Fibroblast of peridontal ligament (primary cell): ENCODE measurements around the gene DHX58.
"Not testable (repeated sequence)": the region's sequence is repeated elsewhere in the genome, so short reads cannot be mapped to it uniquely, and the experiment has no call there.

Experiments used
- DNase-seq: peaks from one replicate; pipeline ENCODE4 v3.0.0-alpha.2; 2010; ENCODE audit errors: extremely low read depth

Gene DHX58

DNA sequence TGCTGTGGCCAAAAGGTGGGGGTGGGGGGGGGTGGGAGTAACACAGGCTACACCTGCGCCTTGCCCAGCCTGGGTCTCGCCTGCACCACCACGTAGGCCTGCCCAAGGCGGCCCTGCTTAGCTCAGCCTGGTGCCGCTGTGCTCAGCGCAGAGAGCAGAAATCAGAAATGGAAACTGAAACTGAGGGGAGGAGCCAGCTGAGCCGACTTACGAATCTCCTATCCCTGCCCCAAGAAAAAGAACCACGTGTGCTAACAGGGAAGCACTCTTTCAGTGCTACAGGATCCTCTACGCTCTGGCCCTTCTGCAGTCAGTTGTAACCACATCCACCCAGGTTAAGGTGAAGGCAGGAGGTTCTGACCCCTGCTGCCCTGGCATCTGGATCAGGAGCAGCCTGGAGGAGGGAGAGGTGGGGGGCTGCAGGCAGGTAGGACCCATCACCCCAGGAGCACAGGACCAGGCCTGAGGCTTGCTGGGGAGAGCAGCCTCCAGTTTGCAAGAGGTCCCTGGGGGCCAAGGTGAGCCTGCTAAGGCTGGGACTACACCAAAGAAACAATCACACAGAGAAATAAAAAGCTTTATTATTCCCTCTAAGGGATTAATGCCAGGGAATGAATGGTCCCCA, at the start of gene DHX58:
TSS of gene DHX58 (minus strand) at position 163 of the 625 bp plus-strand sequence. CDS start 822 bp downstream, outside the sequence.
- DNase-seq = peak; percentile 86

GRCh38 chr17:42160531-42160910, 48.0 kb upstream of the DHX58 start:
- no peak for DNase-seq

DNA sequence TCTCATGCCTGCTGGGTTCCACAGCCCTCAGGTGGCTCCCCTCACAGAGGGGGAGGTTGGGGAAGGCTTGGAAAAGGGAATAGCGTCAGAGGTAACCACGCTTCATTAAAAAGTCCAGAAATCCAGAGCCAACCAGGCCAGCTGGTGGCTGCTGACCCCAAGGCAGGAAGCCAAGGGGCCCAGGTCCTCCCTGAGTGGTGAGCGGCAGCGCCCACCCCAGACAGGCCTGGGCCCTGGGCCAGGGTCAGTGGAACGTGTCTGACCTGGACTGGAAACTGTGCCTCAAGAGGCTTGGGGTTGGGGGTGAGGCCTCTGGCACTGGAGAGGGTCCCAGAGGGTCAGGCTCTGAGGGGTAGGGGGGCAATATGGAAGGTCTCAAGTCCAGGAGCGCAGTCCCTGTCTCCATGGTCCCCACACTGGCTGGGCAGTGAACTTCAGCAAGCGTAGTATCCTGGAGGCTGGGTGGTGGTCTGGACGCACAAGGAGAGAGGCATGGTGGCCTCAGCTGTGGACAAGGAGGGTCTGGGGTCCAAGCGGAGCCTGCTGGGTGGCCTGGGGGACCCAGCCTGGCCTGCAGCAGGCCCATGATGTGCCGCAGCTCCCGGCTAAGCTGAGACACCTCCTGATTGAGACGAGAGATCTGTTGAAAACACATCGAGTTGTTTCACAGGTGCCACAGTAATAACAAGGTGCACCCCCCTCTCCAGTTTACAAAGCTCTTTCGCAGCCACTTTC, 47.4 kb upstream of the DHX58 start:
- no peak for DNase-seq

- DNase-seq = no peak
These were observed 43.1 kb upstream of the DHX58 start for GRCh38 chr17:42155614-42156045.

DNA sequence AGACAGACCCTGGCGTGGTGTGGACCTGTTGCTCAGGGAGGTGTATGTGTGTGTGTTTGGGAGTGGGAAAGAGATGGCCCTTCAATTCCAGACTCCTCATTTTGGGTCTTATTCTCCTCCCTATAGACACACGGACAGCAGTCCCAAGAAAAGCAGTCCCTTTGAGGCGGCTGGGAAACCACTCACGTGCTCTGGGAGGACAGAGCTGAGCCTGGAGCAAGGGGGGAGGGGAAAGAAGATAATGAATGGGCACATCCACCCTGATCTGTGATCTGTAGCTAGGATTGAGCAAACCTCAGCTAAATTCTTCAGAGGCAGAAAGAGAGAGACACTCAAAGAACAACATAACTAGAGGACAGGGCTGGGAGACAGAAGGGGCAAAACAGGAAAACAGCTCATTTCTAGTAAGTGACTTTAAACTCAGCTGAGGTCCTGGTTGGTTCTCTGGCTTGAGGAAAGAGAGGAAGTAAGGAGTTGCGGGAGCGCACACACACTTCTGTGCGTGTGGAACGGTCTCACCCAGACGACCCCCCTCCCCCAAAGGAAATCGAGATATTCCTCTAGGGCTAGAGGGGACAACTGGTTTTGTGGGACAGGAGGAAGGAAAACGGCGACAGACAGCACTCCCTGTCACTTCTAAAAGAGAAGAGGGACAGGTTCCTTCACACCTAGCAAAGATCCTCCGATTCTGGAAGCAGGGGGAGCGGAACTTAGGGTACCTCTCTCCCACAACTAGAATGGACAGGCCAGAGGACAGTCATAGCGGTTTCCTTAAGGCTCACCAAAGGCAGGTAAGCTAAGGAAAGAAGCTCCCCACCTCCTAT, 41.6 kb upstream of the DHX58 start:
- DNase-seq = peak; percentile 25

DNA sequence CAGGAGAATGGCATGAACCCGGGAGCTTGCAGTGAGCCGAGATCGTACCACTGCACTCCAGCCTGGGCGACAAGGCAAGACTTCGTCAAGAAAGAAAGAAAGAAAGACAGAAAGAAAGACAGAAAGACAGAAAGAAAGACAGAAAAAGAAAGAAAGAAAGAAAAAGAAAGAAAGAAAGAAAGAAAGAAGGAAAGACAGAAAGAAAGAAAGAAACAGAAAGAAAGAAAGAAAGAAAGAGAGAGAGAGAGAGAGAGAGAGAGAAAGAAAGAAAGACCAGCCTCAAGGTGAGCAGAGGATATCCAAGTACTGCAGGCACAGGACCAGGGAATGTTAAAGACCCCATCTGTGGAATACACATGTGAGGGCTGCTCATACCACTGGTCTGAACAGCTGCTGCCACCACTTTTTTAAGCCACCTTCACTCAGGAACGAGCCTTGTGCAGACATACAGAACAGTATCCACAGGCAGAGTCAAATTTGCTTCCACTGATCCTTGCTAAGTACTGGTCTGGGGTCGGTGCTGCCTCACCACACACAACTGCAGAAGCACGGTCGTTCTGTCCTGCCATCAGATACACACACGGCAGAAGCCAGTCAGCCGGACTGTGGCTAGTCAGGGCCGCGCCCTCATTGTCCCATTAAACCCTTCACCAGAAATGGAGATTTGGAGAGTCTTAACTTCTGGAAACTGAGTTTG, 34.5 kb upstream of the DHX58 start:
- no peak for DNase-seq

- DNase-seq = not testable (repeated sequence)
These were observed 30.6 kb upstream of the DHX58 start for GRCh38 chr17:42143138-42143537.

- DNase-seq = peak; percentile 78
These were observed 29.9 kb upstream of the DHX58 start for GRCh38 chr17:42142371-42142896.

DNA sequence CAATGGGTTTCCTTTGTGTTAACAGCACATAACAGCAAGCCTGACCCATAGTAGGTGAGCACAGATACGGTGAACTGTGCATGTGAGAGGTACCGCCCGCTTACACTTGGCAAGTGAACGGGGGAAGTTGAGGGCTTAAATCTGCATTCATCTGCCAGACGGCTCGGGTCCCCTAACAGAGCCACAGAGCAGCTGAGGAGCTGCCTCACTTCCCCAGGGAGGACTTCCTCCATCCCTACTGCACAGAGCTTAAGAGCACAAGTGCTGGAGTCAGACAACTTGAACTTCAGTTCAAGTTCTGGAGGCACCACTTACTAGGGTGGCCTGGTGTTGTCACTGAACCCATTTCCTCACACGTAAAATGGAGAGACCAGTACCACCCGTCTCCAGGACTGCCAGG, 28.9 kb upstream of the DHX58 start:
- DNase-seq = no peak

- DNase-seq = not testable (repeated sequence)
These were observed 28.2 kb upstream of the DHX58 start for GRCh38 chr17:42140690-42141089.

DNA sequence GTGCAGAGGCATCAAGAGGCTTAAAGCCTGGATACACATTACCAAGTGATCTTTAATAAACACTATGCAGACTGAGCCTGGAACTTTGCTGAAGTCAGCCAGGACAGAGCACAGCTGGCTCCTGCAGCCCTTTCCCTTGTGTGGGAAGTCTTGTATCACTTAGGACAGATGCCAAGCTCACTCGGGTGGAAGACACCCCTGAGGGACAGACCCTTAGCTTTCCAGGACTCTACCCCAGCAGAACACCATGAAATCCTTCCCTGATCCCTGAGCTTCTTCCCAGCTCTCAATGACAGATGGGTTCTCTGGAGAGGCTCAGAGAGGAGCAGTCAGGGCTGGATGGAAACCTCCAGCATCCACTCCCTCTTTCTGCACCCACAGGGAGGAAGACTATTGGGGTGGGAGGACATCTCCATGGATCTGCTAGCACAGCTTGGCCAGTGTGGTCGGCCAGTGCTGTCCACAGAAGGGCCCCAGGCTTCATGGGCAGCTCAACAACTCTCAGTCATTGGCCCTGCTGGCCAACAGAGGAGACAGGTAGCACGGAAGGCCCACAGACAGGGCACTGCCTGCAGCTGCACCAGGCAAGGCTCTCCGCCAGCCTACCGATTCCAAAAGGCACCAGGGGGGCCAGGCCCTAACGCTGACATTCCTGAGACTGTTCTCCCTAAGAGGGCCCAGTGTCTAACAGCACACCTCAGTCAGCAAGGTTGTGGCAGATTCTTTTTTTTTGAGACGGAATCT, 26.4 kb upstream of the DHX58 start:
- DNase-seq = no peak

- DNase-seq = no peak
These were observed 24.1 kb upstream of the DHX58 start for GRCh38 chr17:42136654-42137051.

- DNase-seq = peak; percentile 19
These were observed 23.4 kb upstream of the DHX58 start for GRCh38 chr17:42135664-42136653.

DNA sequence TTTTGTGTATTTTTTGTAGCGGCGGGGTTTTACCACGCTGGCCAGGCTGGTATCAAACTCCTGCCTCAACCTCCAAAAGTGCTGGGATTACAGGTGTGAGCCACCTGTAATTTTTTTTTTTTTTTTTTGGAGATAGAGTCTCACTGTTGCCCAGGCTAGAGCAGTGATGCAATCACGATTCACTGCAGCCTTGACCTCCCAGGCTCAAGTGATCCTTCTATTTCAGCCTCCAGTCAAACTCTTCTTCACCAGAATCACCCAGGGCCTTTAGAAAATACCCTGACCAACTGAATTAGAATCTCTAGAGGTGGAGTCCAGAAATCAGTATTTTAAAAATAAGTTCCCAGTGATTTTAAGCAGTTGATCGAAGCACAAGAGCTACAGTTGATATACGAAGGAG, 22.6 kb upstream of the DHX58 start:
- DNase-seq = no peak

- DNase-seq = no peak
These were observed 21.0 kb upstream of the DHX58 start for GRCh38 chr17:42133461-42134041.

DNA sequence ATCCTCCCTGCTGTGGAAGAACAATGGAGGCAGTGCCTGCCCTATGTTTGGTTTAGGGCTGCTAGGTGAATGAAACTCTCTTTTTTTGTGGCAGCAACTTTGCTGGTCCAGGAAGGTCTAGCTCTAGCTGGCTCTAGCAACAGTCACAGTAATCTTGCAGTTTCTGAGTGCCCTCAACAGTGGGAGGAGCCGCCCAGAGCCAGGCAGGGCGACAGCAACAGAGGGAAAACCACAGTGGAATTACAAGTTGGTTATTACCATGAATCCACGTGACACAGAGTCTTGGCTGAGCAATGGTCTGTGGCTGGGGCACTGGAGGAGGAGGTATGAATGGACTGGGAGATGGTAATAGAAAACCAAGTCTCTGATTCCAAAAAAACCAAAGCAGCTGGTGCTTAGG, 20.4 kb upstream of the DHX58 start:
- peak; percentile 86 for DNase-seq

GRCh38 chr17:42131981-42132432, 19.5 kb upstream of the DHX58 start:
- DNase-seq = peak; percentile 29

DNA sequence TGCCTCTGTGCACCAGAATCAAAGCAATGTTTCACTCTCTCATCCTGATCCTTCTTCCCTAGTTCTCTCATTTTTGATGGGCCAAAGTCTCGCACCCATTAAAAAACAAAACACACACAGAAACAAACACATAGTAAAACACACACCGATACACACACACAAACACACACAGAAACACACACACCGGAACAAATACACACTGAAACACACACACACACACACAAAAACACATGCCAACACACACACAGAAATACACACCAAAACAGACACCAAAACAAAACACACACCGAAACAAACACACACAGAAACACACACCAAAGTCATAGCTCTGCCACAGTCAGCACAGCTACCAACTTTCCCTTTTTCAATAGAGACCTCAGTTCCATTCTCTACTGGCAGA, 18.7 kb upstream of the DHX58 start:
- no peak for DNase-seq

DNA sequence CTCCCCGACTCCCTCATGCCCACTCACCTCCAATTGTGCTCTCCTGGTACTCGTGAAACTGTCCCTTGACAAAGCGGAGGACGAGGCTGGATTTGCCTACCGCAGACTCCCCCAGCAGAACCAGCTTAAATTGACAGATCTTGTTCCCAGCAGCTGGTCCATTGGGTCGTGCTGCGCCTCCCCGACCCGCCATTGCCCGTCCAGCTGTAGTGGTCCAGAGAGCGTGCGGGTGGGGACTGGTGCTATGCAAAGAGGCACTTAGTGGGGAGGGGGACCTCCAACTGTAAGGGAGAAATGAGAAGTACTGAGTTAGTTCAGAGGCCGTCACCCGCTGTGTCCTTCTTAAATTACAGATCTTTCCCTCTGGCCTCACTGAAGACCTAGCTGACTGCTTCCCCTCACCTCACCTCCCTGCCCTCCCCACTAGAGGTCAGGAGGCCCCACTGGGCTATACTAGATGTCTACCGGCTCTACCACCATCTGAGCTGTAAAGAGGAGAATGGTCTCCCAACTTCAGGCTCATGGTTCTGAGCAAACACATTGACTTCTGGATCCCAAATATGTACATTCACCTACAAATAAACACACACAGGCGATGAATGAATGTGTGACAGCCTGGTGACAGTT, 17.9 kb upstream of the DHX58 start:
- no peak for DNase-seq
